Activated CD4-positive, alpha-beta T cell treated with anti-CD3 and anti-CD28 coated beads, Interleukin-2, Interleukin-6, amounts not matched to agents 100 ng/mL and 50 ng/mL, durations not matched to agents 16 hours and 8 hours (primary cell): Measurements from ENCODE around the gene WDR46.

Experiments used
- DNase-seq: peaks from one replicate; pipeline ENCODE4 v3.0.0-alpha.2; 2020

The WDR46 gene

DNA sequence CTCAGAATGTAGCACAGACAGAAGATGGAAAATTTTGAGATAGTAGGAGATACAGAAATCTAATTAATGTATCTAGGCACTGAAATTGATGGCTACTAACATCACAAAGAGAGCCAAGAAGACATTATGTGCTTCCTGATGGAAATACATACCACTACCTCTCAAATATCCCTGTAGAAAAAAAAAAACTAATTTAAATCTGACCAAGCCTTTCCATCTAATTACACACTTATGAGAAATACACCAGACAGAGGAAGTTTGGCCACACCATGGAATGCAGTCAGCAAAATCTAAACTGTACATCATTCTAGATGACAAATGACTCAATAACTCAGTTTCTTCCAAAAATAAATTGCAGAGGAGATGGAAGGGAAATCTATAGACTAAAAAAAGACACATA, 36.3 kb downstream of the WDR46 start:
- no peak for DNase-seq

DNA sequence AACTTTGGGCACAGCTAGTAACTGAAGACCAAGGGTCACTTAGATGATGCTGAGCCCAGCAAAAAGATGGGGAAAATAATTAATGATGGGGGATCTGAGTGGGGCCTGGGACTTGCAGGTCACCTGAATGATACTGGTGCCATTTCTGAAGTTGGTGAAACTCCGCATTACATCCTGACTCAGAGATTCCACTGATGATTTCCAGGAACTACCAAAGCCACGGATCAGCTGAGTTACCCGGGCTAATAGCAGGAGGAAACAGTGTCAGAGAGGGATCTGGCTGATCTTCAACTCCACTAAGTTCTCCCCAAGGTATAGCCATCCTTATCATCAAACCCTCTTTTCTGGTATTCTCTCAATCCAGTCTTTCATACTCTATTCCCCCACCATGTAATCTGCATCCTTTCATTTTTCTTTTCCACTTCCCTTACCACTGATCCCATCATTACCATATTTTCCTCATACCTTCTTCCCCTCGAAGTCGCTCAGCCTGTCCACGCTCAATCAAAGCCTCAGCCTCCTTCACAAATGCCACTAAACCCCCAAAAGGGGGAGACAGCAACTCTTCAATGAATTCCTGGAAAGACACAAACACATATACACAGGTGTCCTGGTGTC, 37.5 kb downstream of the WDR46 start:
- peak; percentile 23 for DNase-seq

GRCh38 chr6:33250731-33251130, 38.3 kb downstream of the WDR46 start:
- DNase-seq: no peak

GRCh38 chr6:33249732-33250630, 39.1 kb downstream of the WDR46 start:
- DNase-seq: peak; percentile 37

DNA sequence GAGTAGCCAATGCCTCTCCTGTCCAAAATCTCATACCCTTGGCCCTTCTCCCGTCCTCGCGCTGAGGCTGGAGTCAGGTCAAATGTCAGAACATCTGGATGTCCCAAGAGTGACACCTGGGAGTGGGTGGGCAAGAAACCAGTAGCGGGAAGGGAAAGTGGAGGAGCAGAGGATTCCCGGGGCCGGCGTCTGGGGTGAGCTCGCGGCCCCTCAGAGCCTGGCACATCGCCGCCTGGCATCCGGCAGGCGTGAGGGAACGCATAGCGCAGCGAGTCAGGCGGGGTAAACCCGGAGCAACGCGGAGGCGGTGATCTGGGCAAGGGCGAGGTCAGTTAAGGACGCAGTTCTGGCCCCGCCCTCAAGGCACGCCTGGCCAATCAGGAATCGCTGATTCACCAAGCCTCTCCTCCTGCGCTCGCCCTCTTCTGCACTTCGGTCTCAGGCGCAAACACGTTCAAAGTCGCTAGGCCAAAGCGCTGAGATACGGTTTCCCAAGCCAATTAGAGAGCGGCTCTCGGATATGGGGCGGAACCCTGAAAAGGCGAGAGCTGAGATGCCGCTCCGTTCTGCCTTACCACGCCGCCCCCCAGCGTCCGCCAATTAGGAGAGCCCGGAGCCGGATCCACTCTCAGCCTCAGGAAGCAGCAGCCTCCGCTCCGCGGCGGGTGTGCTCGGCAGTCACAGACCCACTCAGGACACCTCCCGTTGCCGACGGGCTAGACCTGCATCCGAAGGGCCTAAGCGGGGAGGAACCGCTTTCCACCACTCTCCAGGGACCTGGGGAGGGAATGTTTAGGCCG, 39.9 kb downstream of the WDR46 start:
- peak; percentile 98 for DNase-seq

- no peak for DNase-seq
Observed at GRCh38 chr6:33248643-33248931, 40.5 kb downstream of the WDR46 start.

DNA sequence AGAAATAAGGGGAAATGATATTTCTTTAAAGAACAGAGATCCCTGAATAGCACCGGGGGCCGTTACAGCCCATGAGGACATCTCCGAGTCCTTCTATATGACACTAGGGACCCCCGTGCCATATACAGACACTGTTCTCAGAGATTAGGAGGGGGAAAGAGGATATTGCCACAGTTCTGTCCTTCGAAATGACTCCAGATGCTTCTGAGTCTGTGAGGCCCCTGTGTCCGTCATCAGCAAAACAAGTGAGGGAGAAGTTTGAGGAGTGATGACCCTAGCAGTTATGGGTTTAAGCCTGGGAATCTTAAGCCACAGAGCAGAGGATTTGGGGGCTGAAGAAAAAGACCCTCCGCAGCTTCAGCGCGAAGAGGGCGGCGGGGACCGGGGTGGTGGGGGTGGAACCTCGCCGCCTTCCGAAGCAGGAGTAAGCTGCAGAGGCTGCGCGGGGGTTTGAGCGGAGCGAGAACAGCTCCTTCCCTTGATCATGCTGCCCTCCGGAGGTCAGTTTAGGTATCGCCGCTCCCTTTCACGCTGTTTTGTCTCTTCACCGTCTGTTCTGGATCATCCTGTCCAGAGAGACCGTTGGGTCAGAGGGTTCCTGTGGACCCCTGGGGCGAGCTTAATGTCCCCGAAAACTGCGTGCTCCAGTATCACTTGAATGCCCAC, 40.9 kb downstream of the WDR46 start:
- peak; percentile 93 for DNase-seq

DNA sequence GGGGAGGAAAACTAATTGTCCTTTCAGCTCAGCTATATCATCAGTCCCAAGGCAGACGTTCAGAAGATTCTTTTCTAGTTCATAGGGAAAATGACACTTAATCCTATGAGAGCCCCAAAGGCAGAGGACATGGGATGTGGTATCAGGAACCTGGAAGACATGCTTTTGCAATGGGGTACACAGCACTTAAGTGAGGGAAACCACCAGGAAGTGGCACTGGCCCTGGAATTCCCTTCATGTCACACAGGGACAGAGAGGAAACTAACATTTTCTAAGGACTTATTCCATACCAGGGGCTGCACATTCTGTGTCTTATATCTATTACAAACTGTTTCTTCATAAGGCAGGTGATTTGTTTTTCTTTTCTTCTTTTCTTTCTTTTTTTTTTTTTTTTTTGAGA, 45.6 kb downstream of the WDR46 start:
- DNase-seq: no peak

DNA sequence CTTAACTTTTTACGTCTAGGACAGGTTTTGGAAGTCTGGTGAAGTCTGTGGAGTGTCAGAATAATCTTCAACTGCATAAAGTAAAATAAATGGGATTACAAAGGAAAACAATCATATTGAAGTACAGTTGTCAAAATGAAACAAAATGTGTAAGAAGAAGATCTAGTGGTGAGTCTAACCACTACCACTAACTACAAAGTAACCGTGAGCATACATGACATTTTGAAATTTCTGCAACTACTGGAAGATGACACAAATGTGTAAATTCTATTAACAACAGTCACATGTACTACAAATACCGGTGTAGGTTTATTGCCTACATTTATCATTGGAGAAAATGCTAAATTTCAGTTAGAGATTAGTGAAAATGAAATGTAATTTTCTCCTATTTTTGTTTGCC, 47.1 kb downstream of the WDR46 start:
- peak; percentile 61 for DNase-seq

GRCh38 chr6:33237741-33238140, 51.3 kb downstream of the WDR46 start:
- no peak for DNase-seq

DNA sequence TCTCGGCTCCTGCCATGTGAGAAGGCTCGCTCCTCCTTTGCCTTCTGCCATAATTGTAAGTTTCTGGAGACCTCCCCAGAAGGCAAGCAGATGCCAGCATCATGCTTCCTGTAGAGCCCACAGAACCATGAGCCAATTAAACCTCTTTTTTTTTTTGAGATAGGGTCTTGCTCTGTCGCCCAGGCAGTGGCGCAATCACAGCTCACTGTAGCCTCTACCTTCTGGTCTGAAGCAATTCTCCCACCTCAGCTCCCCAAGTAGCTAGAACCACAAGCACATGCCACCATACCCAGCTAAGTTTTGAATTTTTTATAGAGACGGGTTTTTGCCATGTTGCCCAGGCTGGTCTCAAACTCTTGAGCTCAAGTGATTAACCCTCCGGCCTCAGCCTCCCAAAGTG, 52.2 kb downstream of the WDR46 start:
- DNase-seq: no peak

DNA sequence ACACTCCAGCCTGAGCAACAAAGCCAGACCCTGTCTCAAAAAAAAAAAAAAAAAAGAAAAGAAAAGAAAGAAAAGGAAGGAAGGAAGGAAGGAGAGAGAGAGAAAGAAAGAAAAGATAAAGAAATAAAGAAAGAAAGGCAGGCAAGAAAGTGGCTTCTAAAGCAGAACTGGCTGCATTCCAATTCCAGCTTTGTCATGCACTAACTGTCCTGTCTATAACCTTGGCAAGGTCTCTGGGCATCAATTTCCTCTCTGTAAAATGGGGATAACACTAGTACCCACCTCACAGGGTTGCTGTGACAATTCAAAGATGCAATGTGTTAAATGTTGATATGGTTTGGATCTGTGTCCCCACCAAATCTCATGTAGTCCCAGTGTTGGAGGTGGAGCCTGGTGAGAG, 52.7 kb downstream of the WDR46 start:
- no peak for DNase-seq

- DNase-seq: no peak
Observed at GRCh38 chr6:33235221-33235634, 53.8 kb downstream of the WDR46 start.
